ENCODE measurements around the gene B4GALT1. TPM values are rescaled to one million over a fixed set of nuclear protein-coding genes. Genes with fewer than 3 reads are reported as not detected.

Gene B4GALT1
- total RNA-seq, 1 experiment from 2014 or later, result 19.1 TPM

GRCh38 chr9:33209394-33209793, 42.3 kb upstream of the B4GALT1 start:
- H3K27me3 Mint-ChIP-seq (ENCODE audit: low read depth), result peaks cover 10% of the 10 kb centered on the region
- H3K9me3 Mint-ChIP-seq, result peaks cover 10% of the 10 kb centered on the region
- no peak for TF ChIP-seq MLX (CRISPR knock-in tag; IDR thresholded peaks at IDR 0.05)
- no peak for TF ChIP-seq ZNF671 (CRISPR knock-in tag; IDR thresholded peaks at IDR 0.05)
- no peak for TF ChIP-seq RORB (CRISPR knock-in tag; IDR thresholded peaks at IDR 0.05)
- no peak for TF ChIP-seq PREB (CRISPR knock-in tag; IDR thresholded peaks at IDR 0.05; ENCODE audit: borderline replicate concordance)
- TF ChIP-seq ZNF219 (CRISPR knock-in tag; IDR thresholded peaks at IDR 0.05; ENCODE audit: borderline replicate concordance), result no peak
- TF ChIP-seq ZBTB21 (CRISPR knock-in tag; IDR thresholded peaks at IDR 0.05; ENCODE audit: borderline replicate concordance), result no peak
- TF ChIP-seq JUN (CRISPR knock-in tag; IDR thresholded peaks at IDR 0.05), result no peak
- TF ChIP-seq GRHL2 (CRISPR knock-in tag; IDR thresholded peaks at IDR 0.05; ENCODE audit: insufficient replicate concordance, severe bottlenecking), result no peak
- TF ChIP-seq AFF4 (CRISPR knock-in tag; IDR thresholded peaks at IDR 0.05; ENCODE audit: borderline replicate concordance), result no peak
- no peak for TF ChIP-seq CDX4 (CRISPR knock-in tag; IDR thresholded peaks at IDR 0.05; ENCODE audit: borderline replicate concordance)
- no peak for TF ChIP-seq MXD4 (CRISPR knock-in tag; IDR thresholded peaks at IDR 0.05; ENCODE audit: borderline replicate concordance)
- no peak for TF ChIP-seq NR2C2 (CRISPR knock-in tag; IDR thresholded peaks at IDR 0.05)
- ATAC-seq (no peak), DNase-seq (ENCODE audit: low spot score) (no peak)
- H3K36me3 Mint-ChIP-seq, result no peaks in the 10 kb centered on the region
- no peak overlapping the region for H3K4me3 Mint-ChIP-seq
- peaks cover 11% of the 10 kb centered on the region; the same call in 1 of the 2 replicates for H3K4me1 Mint-ChIP-seq
- H3K27ac Mint-ChIP-seq, result no peak overlapping the region
- ChIA-PET POLR2A (no interaction called here), CTCF (interaction anchor here (0.6 to 1.2 kb wide), 4 partner anchors 8 to 88 kb away, joined by 3 to 4 read pairs (median 3); no protein-coding TSS in a partner anchor)

- Mint-ChIP-seq H3K27me3 (ENCODE audit: low read depth) (peaks cover 25% of the 10 kb centered on the region), H3K27ac (no peak overlapping the region), H3K4me1 (peaks cover 4% of the 10 kb centered on the region; the same call in 1 of the 2 replicates), H3K36me3 (no peaks in the 10 kb centered on the region), H3K4me3 (no peak overlapping the region), H3K9me3 (peaks cover 10% of the 10 kb centered on the region)
- ATAC-seq (peak; percentile 44), DNase-seq (ENCODE audit: low spot score) (no peak)
- TF ChIP-seq TEAD4 (CRISPR knock-in tag; IDR thresholded peaks at IDR 0.05) (no peak), PRDM15 (CRISPR knock-in tag; IDR thresholded peaks at IDR 0.05) (no peak), PREB (CRISPR knock-in tag; IDR thresholded peaks at IDR 0.05; ENCODE audit: borderline replicate concordance) (no peak), NFATC4 (CRISPR knock-in tag; IDR thresholded peaks at IDR 0.05) (no peak), RELA (CRISPR knock-in tag; IDR thresholded peaks at IDR 0.05; ENCODE audit: borderline replicate concordance) (no peak), ZNF281 (CRISPR knock-in tag; IDR thresholded peaks at IDR 0.05) (no peak), FOXJ3 (CRISPR knock-in tag; IDR thresholded peaks at IDR 0.05; ENCODE audit: borderline replicate concordance) (no peak), ESRRA (CRISPR knock-in tag; IDR thresholded peaks at IDR 0.05; ENCODE audit: borderline replicate concordance) (no peak)
- POLR2A ChIA-PET, result no interaction called here
- CTCF ChIA-PET, result interaction anchor here (1.5 kb wide), 1 partner anchor 9 kb away, joined by 3 read pairs; no protein-coding TSS in a partner anchor
Measured at GRCh38 chr9:33202552-33203201, 35.5 kb upstream of the B4GALT1 start.

All from WTC11 (cell line).